RWPE1 (cell line): Measurements from ENCODE around the gene IL20RA.

Experiments
- CTCF ChIA-PET: fragments of 350-600 bp; sonication (Branson Sonifier 250); formaldehyde crosslinking; extraction: SDS; loops from one replicate; lab custom pipeline; 2021; lab: Yijun Ruan, JAX
- POLR2A ChIA-PET: fragments of 400-600 bp; formaldehyde crosslinking; extraction: SDS; loops from one replicate; lab custom pipeline; 2020; ENCODE audit warnings: antibody characterized with exemption; ENCODE audit not compliant: low non-redundant PET; lab: Yijun Ruan, JAX
- DNase-seq: peaks from one replicate; pipeline ENCODE4 v3.0.0; 2012; ENCODE audit warnings: low spot score
- H3K27ac ChIP-seq: fragments of 450-650 bp; 2 replicates; pipeline ENCODE4 v1.5.1; 2017
- TF ChIP-seq, protein P1 (sequence below): fragments of 450-650 bp; conservative IDR thresholded peaks from 2 replicates; pipeline ENCODE4 v1.5.1; 2017; ENCODE audit warnings: low read depth, mild to moderate bottlenecking

The IL20RA gene

DNA sequence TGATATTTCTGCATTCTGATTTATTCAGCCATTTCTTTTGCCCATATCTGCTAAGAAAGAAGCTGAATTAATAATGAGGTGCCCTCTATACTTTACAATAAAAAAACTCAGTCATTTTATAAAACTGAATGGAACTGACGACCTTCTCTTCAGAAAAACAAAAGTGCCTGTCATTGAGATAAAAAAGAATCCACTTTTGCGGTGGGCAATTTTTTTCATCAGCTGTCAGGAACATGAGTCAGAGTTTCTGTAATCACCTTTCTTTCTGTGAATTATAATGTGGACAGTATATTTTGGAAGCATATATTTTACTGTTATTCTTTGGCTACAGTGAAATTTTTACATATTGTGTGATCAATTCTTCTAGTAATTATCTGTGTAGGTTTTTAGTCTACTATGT is 33.4 kb downstream of the IL20RA start:
- DNase-seq: no peak
- H3K27ac ChIP-seq: no peak overlapping the region
- TF ChIP-seq, protein P1, sequence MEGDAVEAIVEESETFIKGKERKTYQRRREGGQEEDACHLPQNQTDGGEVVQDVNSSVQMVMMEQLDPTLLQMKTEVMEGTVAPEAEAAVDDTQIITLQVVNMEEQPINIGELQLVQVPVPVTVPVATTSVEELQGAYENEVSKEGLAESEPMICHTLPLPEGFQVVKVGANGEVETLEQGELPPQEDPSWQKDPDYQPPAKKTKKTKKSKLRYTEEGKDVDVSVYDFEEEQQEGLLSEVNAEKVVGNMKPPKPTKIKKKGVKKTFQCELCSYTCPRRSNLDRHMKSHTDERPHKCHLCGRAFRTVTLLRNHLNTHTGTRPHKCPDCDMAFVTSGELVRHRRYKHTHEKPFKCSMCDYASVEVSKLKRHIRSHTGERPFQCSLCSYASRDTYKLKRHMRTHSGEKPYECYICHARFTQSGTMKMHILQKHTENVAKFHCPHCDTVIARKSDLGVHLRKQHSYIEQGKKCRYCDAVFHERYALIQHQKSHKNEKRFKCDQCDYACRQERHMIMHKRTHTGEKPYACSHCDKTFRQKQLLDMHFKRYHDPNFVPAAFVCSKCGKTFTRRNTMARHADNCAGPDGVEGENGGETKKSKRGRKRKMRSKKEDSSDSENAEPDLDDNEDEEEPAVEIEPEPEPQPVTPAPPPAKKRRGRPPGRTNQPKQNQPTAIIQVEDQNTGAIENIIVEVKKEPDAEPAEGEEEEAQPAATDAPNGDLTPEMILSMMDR: no peak
- ChIA-PET CTCF (no interaction called here), POLR2A (no interaction called here)

GRCh38 chr6:137010128-137010718 is 34.5 kb downstream of the IL20RA start:
- TF ChIP-seq, protein P1: no peak
- POLR2A ChIA-PET: no interaction called here
- H3K27ac ChIP-seq: no peak overlapping the region
- no peak for DNase-seq
- CTCF ChIA-PET: interaction anchor here (0.9 kb wide), 1 partner anchor 40 kb away, joined by 4 read pairs; no protein-coding TSS in a partner anchor

DNA sequence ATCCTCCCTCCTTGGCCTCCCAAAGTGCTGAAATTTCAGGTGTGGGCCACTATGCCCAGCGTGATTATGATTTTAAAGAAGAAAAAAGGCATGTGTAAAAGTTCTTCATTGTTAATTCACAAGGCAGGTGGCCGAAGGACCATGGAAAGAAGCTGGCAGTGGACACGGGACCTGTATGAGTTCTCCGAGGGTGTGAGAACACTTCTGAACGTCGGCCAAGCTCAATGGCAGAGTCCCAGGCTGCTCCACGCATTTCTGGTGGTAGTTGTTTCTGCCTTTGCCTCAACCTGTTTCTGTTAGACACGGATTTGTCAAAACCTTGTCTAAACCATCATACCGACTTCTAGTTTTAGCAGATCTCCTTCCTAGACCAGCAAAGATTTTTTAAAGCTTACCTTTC is 36.6 kb downstream of the IL20RA start:
- H3K27ac ChIP-seq: no peak overlapping the region
- DNase-seq: no peak
- POLR2A ChIA-PET: no interaction called here
- TF ChIP-seq, protein P1: no peak
- CTCF ChIA-PET: no interaction called here

DNA sequence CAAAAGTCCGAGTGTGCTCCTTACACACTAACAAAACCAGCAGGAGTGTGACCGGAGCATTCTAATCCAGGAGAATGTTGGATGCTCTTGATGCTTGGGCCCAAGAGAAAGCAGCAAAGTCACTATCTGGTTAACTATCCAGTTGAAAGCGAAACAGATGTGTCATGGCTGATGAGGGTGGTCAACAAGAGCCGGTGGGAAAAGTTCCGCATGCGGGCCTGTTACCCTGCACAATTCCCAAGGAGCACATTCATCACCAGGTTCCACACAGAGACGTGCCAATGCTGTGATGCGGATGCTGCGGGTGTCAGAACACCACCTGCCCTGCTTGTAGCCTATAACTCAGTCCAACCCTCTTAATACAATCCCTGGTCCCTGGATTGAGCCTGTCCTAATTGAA is 38.7 kb downstream of the IL20RA start:
- TF ChIP-seq, protein P1: no peak
- no peak overlapping the region for H3K27ac ChIP-seq
- ChIA-PET POLR2A (no interaction called here), CTCF (no interaction called here)
- no peak for DNase-seq

- CTCF ChIA-PET: interaction anchor here (0.6 to 0.8 kb wide), 2 partner anchors 15 to 401 kb away, joined by 3 to 5 read pairs; no protein-coding TSS in a partner anchor
- DNase-seq: no peak
These were observed 39.7 kb downstream of the IL20RA start for GRCh38 chr6:137005073-137005472.

DNA sequence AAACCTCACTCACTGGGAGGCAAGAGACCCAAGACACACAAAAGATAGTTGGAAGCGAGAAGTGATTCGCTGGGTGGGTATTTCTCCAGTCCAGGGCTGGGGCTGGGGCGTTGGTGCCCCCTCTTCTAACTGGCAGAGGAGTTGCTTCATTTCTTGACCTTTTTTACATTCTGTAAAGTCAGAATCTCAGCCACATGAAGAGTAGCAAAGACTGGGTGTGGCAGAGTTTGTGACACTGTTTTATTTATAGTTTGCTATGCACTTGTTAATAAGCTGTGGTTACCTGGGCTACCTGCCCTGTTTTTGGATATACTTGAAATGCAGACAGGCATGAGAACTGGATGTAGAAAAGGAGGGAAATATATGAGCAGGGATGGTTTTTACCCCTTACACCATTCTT is 42.3 kb downstream of the IL20RA start:
- TF ChIP-seq, protein P1: no peak
- POLR2A ChIA-PET: no interaction called here
- no peak overlapping the region for H3K27ac ChIP-seq
- CTCF ChIA-PET: interaction anchor here (1.0 kb wide), 1 partner anchor 11 kb away, joined by 4 read pairs; no protein-coding TSS in a partner anchor
- no peak for DNase-seq

More at GRCh38 chr6:137005073-137005472, 39.7 kb downstream of the IL20RA start:
- no peak overlapping the region for H3K27ac ChIP-seq
- TF ChIP-seq, protein P1: no peak
- POLR2A ChIA-PET: no interaction called here
